ENCODE data around the gene TMEM62.

- TF ChIP-seq CTCF (IDR thresholded peaks at IDR 0.05) (no peak), POLR2A (IDR thresholded peaks at IDR 0.05) (no peak)
These were observed 97.3 kb downstream of the TMEM62 start for GRCh38 chr15:43230640-43231115.
